HCT116 (cell line): Measurements from ENCODE around the gene PRELID1. TPM values are rescaled to one million over a fixed set of nuclear protein-coding genes. Genes with fewer than 3 reads are reported as not detected.

Source experiments
- ATAC-seq: fragments of 200-7000 bp; cut with Tn5 transposase; 2 replicates; pipeline ENCODE4 v1.9.1; 2020; ENCODE audit warnings: mild to moderate bottlenecking, moderate library complexity
- BruUV-seq: library from RNA; stranded (reverse); fragments of 400-500 nt; replicated peaks from 2 replicates; lab custom pipeline; 2021; lab: Mats Ljungman, UMichigan
- CTCF ChIA-PET: fragments of 300-600 bp; sonication (Branson Sonifier 250); formaldehyde crosslinking; loops from one replicate; lab custom pipeline; 2021; ENCODE audit warnings: antibody characterized with exemption; lab: Charles Lee
- POLR2A ChIA-PET: fragments of 300-600, 350-600 bp; sonication (Branson Sonifier 250); formaldehyde crosslinking; loops from one replicate; lab custom pipeline; 2021; ENCODE audit warnings: antibody characterized with exemption; lab: Charles Lee
- RAD21 ChIA-PET, 2 experiments: fragments of 300-600 bp; sonication (Branson Sonifier 250); formaldehyde crosslinking; loops; one replicate each; lab custom pipeline; 2023; ENCODE audit warnings: low total read pairs in 2 of 2; ENCODE audit not compliant: uncharacterized antibody in 2 of 2, unreplicated experiment in 2 of 2, low non-redundant PET in 1 of 2; lab: Charles Lee
- DNase-seq: peaks from one replicate; pipeline ENCODE4 v3.0.0-alpha.2; 2010; ENCODE audit warnings: low read depth, low spot score
- H2AFZ ChIP-seq: fragments of 200-600 bp; shearing (Covaris generic), sonication (generic); 2 replicates; pipeline ENCODE4 v1.6.1; 2017; ENCODE audit warnings: low read depth, mixed run types, mixed read lengths, antibody characterized with exemption, low read length; ENCODE audit not compliant: poor library complexity, severe bottlenecking
- H3K27ac ChIP-seq: 2 replicates; pipeline ENCODE4 v1.5.1; 2012; ENCODE audit warnings: low read depth, low read length
- H3K27me3 ChIP-seq: fragments of 200-600 bp; sonication (generic); 2 replicates; pipeline ENCODE4 v1.6.1; 2016; ENCODE audit warnings: mixed run types, low read length, mixed read lengths; ENCODE audit not compliant: insufficient read depth
- H3K36me3 ChIP-seq, 2 experiments: fragments of 200-500 bp in 1 of 2; fragments of 200-600 bp in 1 of 2; sonication (Bioruptor generic) in 1 of 2; sonication (generic) in 1 of 2; 2 replicates each; pipeline versions ENCODE4 v1.5.1 to v1.6.1; 2014 to 2016; ENCODE audit warnings: low read length in 2 of 2, inconsistent platforms in 1 of 2, mixed read lengths in 1 of 2, mixed run types in 1 of 2; ENCODE audit not compliant: insufficient read depth in 2 of 2, control insufficient read depth in 1 of 2
- H3K4me1 ChIP-seq, 2 experiments: fragments of 200-600 bp in 1 of 2; sonication (generic) in 1 of 2; 2 replicates each; pipeline versions ENCODE4 v1.5.1 to v1.6.1; 2012 to 2017; ENCODE audit warnings: low read length in 2 of 2, inconsistent platforms in 1 of 2, mild to moderate bottlenecking in 1 of 2, mixed read lengths in 1 of 2, mixed run types in 1 of 2, moderate library complexity in 1 of 2; ENCODE audit not compliant: insufficient read depth in 2 of 2, control insufficient read depth in 1 of 2
- H3K4me2 ChIP-seq: fragments of 200-600 bp; sonication (generic); 2 replicates; pipeline ENCODE4 v1.6.1; 2017; ENCODE audit warnings: mixed run types, low read length, mixed read lengths
- H3K4me3 ChIP-seq, 2 experiments: fragments of 200-600 bp in 1 of 2; sonication (generic) in 1 of 2; replicated peaks in 1 of 2; 2 replicates each; pipeline ENCODE4 v1.5.1; 2011 to 2016; ENCODE audit warnings: low read length in 2 of 2, control low read depth in 1 of 2, low read depth in 1 of 2, mild to moderate bottlenecking in 1 of 2, mixed read lengths in 1 of 2, mixed run types in 1 of 2
- H3K79me2 ChIP-seq: fragments of 200-600 bp; sonication (generic); 2 replicates; pipeline ENCODE4 v1.6.1; 2017; ENCODE audit warnings: mild to moderate bottlenecking, mixed run types, low read length, moderate library complexity, mixed read lengths; ENCODE audit not compliant: insufficient read depth
- H3K9ac ChIP-seq: fragments of 200-600 bp; sonication (generic); 2 replicates; pipeline ENCODE4 v1.6.1; 2016; ENCODE audit warnings: low read length, mixed read lengths
- H3K9me2 ChIP-seq: fragments of 200-600 bp; sonication (generic), shearing (Covaris generic); 2 replicates; pipeline ENCODE4 v1.6.1; 2017; ENCODE audit warnings: mixed run types, mild to moderate bottlenecking, moderate library complexity; ENCODE audit not compliant: insufficient read depth
- H3K9me3 ChIP-seq, 2 experiments: fragments of 200-500 bp in 1 of 2; fragments of 200-600 bp in 1 of 2; sonication (Bioruptor generic) in 1 of 2; sonication (generic) in 1 of 2; 2 replicates each; pipeline ENCODE4 v1.6.1; 2014 to 2017; ENCODE audit warnings: low read length in 2 of 2, mixed read lengths in 2 of 2, inconsistent platforms in 1 of 2, low read depth in 1 of 2, mild to moderate bottlenecking in 1 of 2, mixed run types in 1 of 2, moderate library complexity in 1 of 2; ENCODE audit not compliant: control insufficient read depth in 1 of 2, insufficient read depth in 1 of 2
- H4K20me1 ChIP-seq: fragments of 200-600 bp; sonication (generic), shearing (Covaris generic); 2 replicates; pipeline ENCODE4 v1.6.1; 2017; ENCODE audit warnings: mixed run types, mild to moderate bottlenecking, moderate library complexity; ENCODE audit not compliant: insufficient read depth
- CBX3 ChIP-seq: IDR thresholded peaks from 2 replicates; pipeline ENCODE4 v1.6.1; 2012; ENCODE audit warnings: low read depth
- CTCF ChIP-seq, 3 experiments: fragments of 200-600 bp in 1 of 3; sonication (generic) in 1 of 3; IDR thresholded peaks in 2 of 3; conservative IDR thresholded peaks in 1 of 3; 2 replicates each; pipeline ENCODE4 v1.5.1; 2012 to 2017; ENCODE audit warnings: low read depth in 2 of 3, low read length in 2 of 3, antibody characterized with exemption in 1 of 3, borderline replicate concordance in 1 of 3, control low read depth in 1 of 3, mild to moderate bottlenecking in 1 of 3, mixed read lengths in 1 of 3, mixed run types in 1 of 3, moderate library complexity in 1 of 3; ENCODE audit not compliant: insufficient read depth in 1 of 3
- EGR1 ChIP-seq: IDR thresholded peaks from 2 replicates; pipeline ENCODE4 v1.6.1; 2012; ENCODE audit warnings: low read depth
- ELF1 ChIP-seq: IDR thresholded peaks from 2 replicates; pipeline ENCODE4 v1.6.1; 2012; ENCODE audit warnings: low read depth, borderline replicate concordance
- JUND ChIP-seq: IDR thresholded peaks from 2 replicates; pipeline ENCODE4 v1.6.1; 2012
- POLR2A ChIP-seq: IDR thresholded peaks from 2 replicates; pipeline ENCODE4 v1.7.0; 2011; ENCODE audit warnings: borderline replicate concordance; ENCODE audit not compliant: insufficient read depth, insufficient read length; ENCODE audit errors: extremely low read depth
- RAD21 ChIP-seq: IDR thresholded peaks from 2 replicates; pipeline ENCODE4 v1.6.1; 2012; ENCODE audit warnings: low read depth, mild to moderate bottlenecking
- SIN3A ChIP-seq: IDR thresholded peaks from 2 replicates; pipeline ENCODE4 v1.6.1; 2012; ENCODE audit warnings: low read depth
- SP1 ChIP-seq: IDR thresholded peaks from 2 replicates; pipeline ENCODE4 v1.6.1; 2012; ENCODE audit warnings: low read depth
- SRF ChIP-seq: IDR thresholded peaks from 2 replicates; pipeline ENCODE4 v1.6.1; 2012; ENCODE audit warnings: low read depth
- YY1 ChIP-seq: IDR thresholded peaks from 2 replicates; pipeline ENCODE4 v1.6.1; 2011; ENCODE audit warnings: low read length, low read depth, moderate library complexity, mild to moderate bottlenecking; ENCODE audit not compliant: insufficient replicate concordance; ENCODE audit errors: extremely low read depth
- ZFX ChIP-seq: fragments of 450-650 bp; IDR thresholded peaks from 2 replicates; pipeline ENCODE4 v1.6.1; 2017
- ZNF274 ChIP-seq: fragments of 200-500 bp; sonication (Bioruptor generic); IDR thresholded peaks from 2 replicates; pipeline ENCODE4 v1.6.1; 2014; ENCODE audit warnings: mild to moderate bottlenecking, low read depth, low read length, inconsistent platforms
- intact Hi-C: fragments of 100-400 bp; cut with micrococcal nuclease; formaldehyde crosslinking; loops from 2 replicates; pipeline ENCODE4 v1.10.0; 2022
- total RNA-seq: library from RNA; stranded (reverse); gene quantifications from one replicate; pipeline ENCODE4 v1.2.1, GENCODE V29; 2021; ENCODE audit not compliant: unreplicated experiment
- TF ChIP-seq, protein P1 (sequence below): IDR thresholded peaks from 2 replicates; pipeline ENCODE4 v1.6.1; 2012

PRELID1 gene
- total RNA-seq, 1 experiment from 2014 or later, result 223 TPM

GRCh38 chr5:177334155-177334551, 30.6 kb downstream of the PRELID1 start:
- Histone ChIP-seq H3K4me1 (no peaks in the 10 kb centered on the region), H4K20me1 (no peaks in the 10 kb centered on the region), H3K4me2 (no peak overlapping the region), H3K9me3 (no peaks in the 10 kb centered on the region), H3K9me2 (no peaks in the 10 kb centered on the region), H3K79me2 (peaks cover 2% of the 10 kb centered on the region; the same call in 1 of the 2 replicates), H3K27ac (no peak overlapping the region), H3K4me3 (no peak overlapping the region), H3K36me3 (peaks cover 26 to 30% of the 10 kb centered on the region in 2 experiments; a peak in 3 of 4 replicates), H3K9ac (no peak overlapping the region), H2AFZ (no peak overlapping the region), H3K27me3 (no peaks in the 10 kb centered on the region)
- DNase-seq (no peak), ATAC-seq (no peak)
- ChIA-PET RAD21 (no interaction called here), CTCF (no interaction called here), POLR2A (no interaction called here)
- TF ChIP-seq EGR1 (no peak), ZNF274 (no peak), YY1 (no peak), ZFX (no peak), CBX3 (no peak), ELF1 (no peak), JUND (no peak), CTCF (IDR thresholded peaks at IDR 0.05 in 2 of 3, conservative IDR thresholded peaks at IDR 0.05 in 1 of 3; ENCODE audit: borderline replicate concordance in 1 of 3, insufficient read depth in 1 of 3, low read depth in 2 of 3, low read length in 2 of 3) (no peak), POLR2A (no peak), RAD21 (no peak), SP1 (no peak), SIN3A (no peak), SRF (no peak)
- TF ChIP-seq, protein P1, sequence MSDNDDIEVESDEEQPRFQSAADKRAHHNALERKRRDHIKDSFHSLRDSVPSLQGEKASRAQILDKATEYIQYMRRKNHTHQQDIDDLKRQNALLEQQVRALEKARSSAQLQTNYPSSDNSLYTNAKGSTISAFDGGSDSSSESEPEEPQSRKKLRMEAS, result no peak
- BruUV-seq, result no TSS peak
- intact Hi-C loops, result no loop called here
